ENCODE results near the gene ZNF503.
"Not testable (repeated sequence)": the region's sequence is repeated elsewhere in the genome, so short reads cannot be mapped to it uniquely, and the experiment has no call there.

ZNF503 gene

DNA sequence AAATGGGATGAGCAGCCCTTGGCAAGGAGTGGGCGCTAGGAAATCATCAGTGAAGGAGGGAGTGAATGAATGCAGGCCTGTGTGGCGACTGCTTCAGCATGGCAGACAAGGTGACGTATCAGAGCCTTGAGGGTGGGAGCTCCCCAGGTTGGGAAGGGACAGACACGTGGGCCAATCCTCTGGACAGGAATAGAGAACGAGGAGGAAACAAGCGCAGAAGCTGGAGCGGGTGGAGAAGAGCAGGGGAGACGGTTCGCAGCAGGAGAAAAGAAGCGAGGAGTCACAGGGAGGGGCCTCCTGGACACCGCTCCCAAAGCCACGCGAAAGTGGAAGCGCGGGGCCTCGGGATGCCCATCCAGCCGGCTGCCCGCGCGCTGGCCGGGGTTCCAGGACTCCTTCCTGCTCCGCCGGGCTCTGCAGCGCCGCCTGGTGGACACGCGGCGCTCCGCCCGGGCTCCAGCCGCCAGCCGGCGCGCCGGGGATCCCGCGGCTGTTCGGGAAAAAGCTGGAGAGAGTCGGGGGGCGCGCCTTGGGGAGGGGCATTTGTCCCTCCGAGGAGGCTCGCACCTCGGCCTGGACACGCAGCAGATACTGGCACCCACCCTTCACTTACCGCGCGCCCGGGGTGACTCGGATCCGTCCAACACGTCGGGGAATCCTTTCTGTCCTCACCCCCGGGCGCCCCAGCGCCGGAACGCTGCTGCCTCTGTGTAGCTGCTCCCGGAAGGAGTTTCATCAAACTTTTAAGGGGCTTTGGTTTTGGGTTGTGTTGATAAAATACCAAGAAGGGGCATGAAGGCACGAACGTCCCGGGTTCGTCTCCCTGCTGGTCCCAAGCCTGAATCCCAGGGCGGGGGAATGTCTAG lies 6.3 kb downstream of the ZNF503 start:
- DNase-seq (ENCODE audit: low spot score) = no peak

DNA sequence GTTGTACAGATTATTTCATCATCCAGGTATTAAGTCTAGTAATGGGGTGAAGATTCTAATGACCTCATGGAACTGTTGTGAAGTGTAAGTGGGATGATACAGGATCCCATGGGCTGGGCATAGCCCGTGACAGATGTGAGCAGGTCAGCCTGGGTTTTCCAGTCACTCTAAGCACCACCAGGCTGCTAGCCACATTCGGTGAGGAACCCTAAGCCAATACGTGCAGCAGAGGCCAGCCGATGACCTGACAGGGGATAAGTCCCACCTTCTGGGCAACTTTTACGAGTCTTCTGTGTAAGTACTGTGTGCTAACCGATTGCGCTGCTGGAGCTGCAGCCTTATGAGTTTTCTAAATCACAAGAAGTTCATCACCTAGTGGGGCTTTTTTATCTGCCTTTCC lies 7.3 kb downstream of the ZNF503 start:
- DNase-seq (ENCODE audit: low spot score) = no peak

- no peak for DNase-seq (ENCODE audit: low spot score)
Observed at GRCh38 chr10:75392744-75393143, 8.8 kb downstream of the ZNF503 start.

- no peak for DNase-seq (ENCODE audit: low spot score)
Observed at GRCh38 chr10:75392271-75392670, 9.3 kb downstream of the ZNF503 start.

DNA sequence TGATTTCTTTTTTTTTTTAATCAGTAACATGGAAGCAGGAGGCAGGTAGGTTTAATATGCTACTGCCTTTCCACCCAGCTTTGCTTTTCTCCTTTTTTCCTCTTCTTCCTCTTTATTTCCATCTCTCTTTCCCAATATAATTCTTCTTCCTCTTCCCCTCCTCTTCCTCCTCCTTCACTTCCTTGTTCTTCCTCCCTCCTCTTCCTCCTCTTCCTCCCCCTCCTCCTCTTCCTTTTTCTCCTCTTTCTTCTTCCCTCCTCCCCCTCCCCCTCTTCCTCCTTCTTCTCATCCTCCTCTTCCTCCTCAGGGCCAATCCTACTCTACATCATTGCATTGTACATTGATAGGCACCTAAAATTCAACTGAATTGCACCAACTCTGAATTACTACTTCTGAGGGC lies 11.4 kb downstream of the ZNF503 start:
- no peak for DNase-seq (ENCODE audit: low spot score)

- no peak for DNase-seq (ENCODE audit: low spot score)
Observed at GRCh38 chr10:75388082-75388481, 13.5 kb downstream of the ZNF503 start.

GRCh38 chr10:75386128-75386527 lies 15.4 kb downstream of the ZNF503 start:
- no peak for DNase-seq (ENCODE audit: low spot score)

DNA sequence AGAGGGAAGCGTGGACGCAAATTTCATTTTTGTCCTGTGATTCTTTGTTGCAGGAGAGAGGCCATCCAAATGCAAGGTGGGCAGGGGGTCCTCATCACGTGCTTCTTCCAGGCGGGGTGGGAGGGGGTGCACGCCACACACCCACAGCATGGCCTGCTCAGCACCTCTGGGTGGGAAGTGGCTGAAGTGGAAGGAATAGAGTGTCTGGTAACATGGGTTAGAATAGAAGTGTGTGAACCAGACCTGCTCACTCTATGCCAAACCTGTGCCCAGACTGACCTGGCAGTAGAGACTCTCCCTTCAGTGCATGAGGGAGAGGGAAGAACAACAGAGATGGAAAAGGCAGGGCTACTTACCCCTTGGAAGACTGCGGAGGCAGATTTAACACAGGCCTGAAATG lies 21.7 kb downstream of the ZNF503 start:
- no peak for DNase-seq (ENCODE audit: low spot score)

- DNase-seq (ENCODE audit: low spot score) = peak; percentile 54
Observed at GRCh38 chr10:75379212-75379724, 22.3 kb downstream of the ZNF503 start.

- DNase-seq (ENCODE audit: low spot score) = no peak
Observed at GRCh38 chr10:75378379-75378778, 23.2 kb downstream of the ZNF503 start.

- no peak for DNase-seq (ENCODE audit: low spot score)
Observed at GRCh38 chr10:75377869-75378268, 23.7 kb downstream of the ZNF503 start.

DNA sequence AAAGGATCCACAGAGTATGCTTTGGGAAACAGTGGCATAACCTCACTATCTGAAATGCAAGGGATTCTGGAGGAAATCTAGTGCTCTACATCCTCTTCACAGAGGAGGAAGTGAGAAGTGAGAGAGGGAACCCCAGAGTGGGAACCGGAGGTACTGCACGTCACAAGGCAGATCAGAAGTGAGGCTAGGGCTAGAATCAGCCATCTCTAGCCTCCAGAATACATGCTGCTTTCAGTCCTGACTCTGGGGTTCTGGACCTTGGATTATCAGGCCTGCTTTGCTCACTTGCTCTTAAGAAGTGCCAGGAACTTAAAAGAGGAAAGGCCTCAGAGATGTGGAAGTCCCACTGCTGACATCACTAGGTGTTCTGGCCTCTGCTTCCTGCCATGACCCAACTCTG lies 25.7 kb downstream of the ZNF503 start:
- DNase-seq (ENCODE audit: low spot score) = no peak

- DNase-seq (ENCODE audit: low spot score) = no peak
Observed at GRCh38 chr10:75371010-75371409, 30.6 kb downstream of the ZNF503 start.

GRCh38 chr10:75369838-75370237 lies 31.7 kb downstream of the ZNF503 start:
- DNase-seq (ENCODE audit: low spot score) = not testable (repeated sequence)

DNA sequence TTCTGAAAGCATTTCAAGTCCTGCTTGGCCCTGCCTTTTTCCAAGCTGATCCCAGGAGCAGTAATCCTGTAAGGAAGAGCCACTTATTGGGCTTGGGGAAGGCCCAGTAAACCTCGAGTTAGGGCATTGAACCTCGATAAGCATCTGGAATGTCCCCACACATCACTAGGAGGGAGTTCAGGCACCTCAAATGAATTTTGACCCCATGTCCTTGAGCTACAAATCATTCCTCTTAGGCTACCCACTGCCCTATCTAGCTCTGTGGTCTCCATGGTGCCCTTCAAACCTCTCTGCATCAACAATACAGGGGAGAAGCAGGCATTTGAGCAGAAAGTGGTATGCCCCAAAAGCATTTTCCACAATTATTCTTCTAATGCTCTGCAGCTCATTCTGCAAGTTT lies 33.7 kb downstream of the ZNF503 start:
- no peak for DNase-seq (ENCODE audit: low spot score)

DNA sequence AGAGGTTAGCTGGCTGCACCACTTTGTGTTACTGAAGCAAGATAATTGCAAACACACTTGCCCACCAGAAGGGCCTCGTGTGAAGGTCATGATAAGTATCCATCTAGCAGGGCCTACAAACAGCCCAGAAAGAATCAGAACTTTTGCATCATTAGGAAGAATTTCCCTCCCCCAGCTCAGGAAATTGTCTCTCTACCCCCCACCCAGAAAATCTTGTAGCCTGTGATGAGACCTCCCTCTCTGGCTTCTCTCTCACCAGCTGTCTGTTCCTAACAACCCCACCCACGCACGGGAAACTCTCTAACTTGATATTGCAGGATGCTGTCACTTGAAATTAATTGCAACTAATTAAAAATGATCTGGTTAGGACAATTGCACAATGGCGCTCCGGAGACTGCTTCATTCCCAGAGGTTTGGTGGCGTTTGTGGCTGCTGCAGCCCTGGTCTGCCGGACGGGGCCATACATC lies 34.5 kb downstream of the ZNF503 start:
- DNase-seq (ENCODE audit: low spot score) = peak; percentile 29

DNA sequence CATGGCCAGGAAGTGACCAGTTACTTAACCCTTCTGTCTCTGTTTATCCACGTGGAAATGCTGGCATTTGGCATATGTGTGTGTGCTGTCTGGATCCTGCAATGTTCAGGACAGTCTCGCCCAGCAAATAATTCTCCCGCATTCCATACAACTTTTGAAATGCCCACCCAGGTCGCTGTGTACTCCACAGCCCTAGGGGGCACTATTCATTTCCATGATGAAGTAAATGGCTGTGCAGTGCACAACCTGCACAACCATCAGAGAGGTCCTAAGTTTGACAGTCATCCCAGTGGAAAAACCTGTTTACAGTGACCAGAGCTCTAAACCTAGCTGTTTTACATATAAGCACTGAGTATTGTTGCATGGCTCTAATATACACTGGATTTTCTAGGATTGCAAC lies 38.1 kb downstream of the ZNF503 start:
- DNase-seq (ENCODE audit: low spot score) = no peak

DNA sequence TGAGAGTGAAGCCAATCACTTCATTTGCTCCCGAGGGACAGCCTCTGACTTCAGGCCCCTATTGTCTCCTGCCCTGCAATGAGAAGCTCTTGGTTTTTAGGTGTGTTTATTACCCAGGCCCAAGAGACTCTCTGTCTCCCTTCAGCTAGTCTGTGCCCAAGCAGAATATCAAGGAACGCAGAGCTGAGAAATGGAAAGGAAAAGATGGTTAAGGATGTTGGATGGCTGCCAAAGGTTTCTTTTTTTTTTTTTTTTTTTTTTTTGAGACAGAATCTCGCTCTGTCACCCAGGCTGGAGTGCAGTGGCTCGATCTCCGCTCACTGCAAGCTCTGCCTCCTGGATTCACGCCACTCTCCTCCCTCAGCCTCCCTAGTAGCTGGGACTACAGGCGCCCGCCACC lies 41.7 kb downstream of the ZNF503 start:
- not testable (repeated sequence) for DNase-seq (ENCODE audit: low spot score)

GRCh38 chr10:75358835-75359421 lies 42.6 kb downstream of the ZNF503 start:
- DNase-seq (ENCODE audit: low spot score) = no peak

- no peak for DNase-seq (ENCODE audit: low spot score)
Observed at GRCh38 chr10:75358132-75358531, 43.4 kb downstream of the ZNF503 start.

DNA sequence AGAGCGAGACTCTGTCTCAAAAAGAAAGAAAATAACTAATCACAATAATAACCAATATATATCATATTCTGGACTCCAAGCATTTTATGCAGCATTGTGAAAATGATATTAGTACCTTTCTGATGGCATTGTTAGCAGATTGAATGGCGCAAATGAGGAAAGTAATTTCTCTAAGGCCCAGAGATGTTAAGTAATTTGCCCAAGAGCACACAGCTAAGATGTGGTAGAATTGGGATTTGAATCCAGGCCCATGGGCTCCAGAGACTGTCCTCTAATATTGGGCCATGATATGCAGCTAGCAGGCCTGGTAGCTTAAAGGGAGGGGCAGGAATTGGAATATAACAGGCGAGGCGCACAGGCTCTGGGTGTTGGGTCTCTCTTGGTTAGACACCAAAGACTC lies 44.1 kb downstream of the ZNF503 start:
- no peak for DNase-seq (ENCODE audit: low spot score)

DNA sequence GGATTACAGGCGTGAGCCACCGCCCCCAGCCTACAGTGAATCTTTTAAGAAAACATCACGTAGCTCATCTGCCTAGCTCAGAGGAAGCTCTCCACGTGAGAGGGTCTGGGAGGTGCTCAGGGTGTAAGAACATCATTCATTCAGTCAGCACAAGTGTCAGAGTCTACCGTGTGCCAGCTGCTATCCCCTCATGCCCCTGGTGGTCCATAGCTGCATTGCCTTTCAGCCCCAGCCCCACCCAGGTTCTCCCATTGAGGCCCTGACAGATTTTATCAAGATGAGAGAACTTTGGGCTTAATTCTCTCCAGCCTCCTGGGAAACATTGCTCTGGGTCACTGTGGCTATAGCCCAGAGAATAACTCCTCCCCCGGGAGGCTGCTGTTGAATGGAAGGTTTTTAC lies 45.1 kb downstream of the ZNF503 start:
- no peak for DNase-seq (ENCODE audit: low spot score)

- DNase-seq (ENCODE audit: low spot score) = no peak
Observed at GRCh38 chr10:75355706-75356105, 45.9 kb downstream of the ZNF503 start.
